Activated naive CD8-positive, alpha-beta T cell treated with anti-CD3 and anti-CD28 coated beads, Interleukin-2, amount 50 U/mL, for 16 hours (primary cell): Measurements from ENCODE around the gene WDR5.

Source experiments
- DNase-seq: peaks from one replicate; pipeline ENCODE4 v3.0.0-alpha.2; 2020; ENCODE audit warnings: low read depth, low spot score

WDR5 gene

DNA sequence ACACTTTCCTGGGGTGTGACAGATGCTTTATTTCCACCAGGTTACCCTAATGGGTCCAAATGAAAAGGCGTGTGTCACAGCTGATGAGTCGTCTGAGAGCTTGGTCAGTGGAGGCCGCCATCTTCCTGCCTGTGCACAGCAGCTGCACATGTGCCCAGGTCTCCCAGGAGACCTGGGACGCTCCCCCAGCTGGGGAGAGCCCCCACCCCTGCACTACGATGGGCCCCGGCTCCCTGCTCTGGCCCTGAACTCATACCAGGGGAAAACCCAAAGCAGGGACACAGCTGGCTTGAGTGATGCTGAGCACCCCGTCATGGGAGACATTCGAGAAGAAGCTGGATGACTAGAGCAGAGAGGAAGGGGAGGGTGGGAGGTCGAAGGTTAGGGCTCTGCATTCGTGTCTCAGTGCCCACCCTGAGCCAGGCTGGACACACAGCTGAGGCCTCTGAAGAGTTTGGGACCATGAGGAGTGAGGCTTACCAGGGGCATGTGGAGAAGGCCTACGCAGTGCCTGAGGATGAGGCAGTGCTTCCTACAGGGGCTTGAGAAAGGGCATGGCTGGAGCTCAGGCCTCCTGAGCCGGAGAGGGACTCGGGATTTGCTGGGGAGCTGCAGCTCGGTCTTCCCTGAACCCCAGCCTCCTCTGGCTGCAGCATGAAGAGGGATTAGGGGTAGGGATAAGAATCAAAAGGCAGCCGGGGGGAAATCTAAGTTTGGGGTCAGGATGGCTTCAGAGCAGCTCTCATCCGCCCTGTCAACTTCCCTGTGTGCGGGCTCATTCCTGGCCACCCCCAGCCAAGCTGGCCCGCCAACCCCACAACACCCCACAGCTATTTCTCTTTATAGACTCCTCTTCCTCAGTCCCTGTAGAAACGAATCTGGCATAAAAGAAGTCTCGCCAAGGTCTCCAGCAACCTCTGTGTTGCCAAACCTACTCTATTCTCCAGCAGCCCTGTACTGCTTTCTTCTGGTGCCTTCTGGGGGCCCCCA, 70.7 kb downstream of the WDR5 start:
- no peak for DNase-seq

DNA sequence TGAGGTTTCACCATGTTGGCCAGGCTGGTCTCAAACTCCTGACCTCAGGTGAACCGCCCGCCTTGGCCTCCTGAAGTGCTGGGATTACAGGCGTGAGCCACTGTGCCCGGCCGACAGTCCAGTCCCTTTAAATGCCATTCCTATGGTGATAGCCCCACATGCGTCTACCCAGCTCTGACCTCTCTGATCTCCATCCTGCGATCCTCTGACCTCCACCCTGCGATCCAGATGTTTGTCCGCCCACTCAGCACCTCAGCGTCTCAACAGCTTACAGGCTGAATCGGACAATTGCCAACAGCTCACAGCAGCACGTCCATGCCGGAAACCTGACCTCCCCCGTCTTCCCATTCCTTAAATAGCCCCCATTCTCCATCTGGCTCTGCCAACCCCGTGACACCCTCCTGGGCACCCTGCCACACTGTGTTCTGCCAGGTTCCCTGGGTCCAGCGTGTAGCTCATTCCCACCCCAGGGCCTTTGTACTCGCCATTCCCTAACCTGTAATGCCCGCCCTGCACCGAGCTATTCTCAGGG, 72.5 kb downstream of the WDR5 start:
- no peak for DNase-seq

DNA sequence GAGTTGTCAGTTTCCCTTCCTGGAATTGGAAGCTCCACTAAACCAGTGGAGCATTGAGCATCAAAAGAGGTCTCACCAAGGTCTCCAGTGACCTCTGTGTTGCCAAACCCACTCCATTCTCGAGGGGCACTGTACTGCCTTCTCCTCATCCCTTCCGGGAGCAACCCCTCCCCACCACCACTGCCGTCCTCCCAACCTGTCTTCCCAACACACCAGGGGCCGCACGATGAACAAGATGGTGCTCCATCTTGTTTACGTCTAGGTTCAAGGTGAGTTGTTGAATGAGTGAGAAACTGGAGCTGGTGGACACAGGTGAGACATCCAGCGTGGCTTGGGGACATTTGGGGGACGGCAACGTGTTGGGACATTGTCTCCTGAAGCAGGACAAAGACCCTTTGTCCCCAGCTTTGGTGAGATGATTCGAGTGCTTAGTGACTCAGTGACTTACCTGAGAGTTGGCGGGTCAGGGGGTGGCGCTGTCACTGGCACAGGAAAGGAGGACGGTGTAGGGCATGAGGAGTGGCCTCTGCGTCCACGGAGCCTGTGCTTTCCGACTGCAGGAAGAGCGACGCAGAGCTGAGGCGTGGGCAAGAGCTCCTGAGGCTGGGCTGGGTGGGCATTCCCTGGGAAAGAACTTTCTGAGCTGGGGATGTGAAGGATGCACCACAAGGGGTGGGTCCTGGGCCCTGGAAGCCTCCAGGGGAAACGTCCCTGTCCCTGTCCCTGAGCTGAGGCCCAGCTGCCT, 73.3 kb downstream of the WDR5 start:
- DNase-seq: no peak
